ENCODE measurements around the gene PUM2.

- TF ChIP-seq ARNT (IDR thresholded peaks at IDR 0.05) (no peak), ZNF384 (IDR thresholded peaks at IDR 0.05) (no peak)
These were observed 18.1 kb upstream of the PUM2 start for GRCh38 chr2:20368706-20369105.
